GM19452 (cell line): ENCODE measurements around the gene SSTR3.
"Not testable (repeated sequence)": the region's sequence is repeated elsewhere in the genome, so short reads cannot be mapped to it uniquely, and the experiment has no call there.

Source experiments
- ATAC-seq: cut with Tn5 transposase; IDR thresholded peaks from one replicate; pipeline ENCODE4 v1.9.1; 2021; ENCODE audit not compliant: unreplicated experiment

SSTR3 gene

DNA sequence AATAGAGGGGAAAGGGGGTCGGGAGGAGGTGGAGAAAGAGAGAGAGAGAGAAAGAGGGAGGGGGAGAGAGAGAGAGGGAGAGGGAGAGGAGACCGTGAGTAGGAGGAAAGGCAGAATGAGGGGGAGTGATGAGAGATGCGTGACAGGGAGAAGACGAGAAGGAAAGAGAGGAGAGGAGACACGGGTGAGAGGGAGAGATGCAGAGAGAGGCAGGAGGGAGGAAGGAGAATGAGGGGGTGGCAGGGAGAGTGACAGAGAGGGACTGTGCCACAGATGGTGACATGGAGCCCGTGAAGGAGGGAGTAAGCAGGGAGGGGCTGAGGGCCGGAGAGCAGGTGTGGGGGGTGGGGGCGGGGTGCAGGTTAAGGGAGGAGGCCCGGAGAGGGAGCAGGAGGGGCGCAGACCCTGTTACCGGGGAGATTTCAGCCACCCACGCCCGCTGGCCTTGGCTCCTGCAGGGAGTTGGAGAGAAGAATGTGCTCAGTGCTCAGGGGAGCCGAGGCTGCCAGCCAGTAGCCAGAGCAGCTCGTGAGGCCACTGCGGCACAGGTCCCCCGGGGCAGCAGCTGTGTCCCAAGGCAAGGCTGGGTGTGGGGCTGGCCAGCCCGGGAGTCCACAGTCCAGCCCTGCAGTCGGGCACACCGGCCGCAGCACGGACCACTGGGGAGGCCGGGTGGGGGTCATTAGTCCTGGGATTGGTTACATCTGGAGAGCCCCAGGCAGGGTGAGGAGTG, at the start of gene SSTR3:
TSS of gene SSTR3 (minus strand) at position 304 of the 733 bp plus-strand sequence. CDS start 4,674 bp downstream, outside the sequence.
- ATAC-seq = no peak

DNA sequence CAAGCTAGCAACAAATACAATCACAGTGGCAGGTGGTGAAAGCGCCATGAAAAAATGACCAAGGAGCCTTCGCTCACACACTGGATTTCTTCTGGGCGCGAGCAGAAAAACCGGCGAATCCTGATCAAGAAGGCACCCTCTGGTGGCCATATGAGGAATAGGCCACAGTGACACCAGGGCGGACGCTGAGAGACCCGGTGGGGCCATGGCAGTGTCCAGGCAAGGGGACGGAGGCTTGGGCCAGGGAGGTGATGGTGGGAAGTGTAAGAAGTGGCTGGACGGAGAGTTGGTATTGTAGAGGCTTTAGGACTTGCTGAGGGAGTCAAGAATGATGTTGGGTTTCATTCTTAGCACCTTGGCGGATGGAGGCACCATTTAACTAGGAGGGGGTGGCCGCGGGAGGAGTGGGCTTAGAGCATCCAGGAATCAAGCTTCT, 48.6 kb upstream of the SSTR3 start:
- no peak for ATAC-seq

DNA sequence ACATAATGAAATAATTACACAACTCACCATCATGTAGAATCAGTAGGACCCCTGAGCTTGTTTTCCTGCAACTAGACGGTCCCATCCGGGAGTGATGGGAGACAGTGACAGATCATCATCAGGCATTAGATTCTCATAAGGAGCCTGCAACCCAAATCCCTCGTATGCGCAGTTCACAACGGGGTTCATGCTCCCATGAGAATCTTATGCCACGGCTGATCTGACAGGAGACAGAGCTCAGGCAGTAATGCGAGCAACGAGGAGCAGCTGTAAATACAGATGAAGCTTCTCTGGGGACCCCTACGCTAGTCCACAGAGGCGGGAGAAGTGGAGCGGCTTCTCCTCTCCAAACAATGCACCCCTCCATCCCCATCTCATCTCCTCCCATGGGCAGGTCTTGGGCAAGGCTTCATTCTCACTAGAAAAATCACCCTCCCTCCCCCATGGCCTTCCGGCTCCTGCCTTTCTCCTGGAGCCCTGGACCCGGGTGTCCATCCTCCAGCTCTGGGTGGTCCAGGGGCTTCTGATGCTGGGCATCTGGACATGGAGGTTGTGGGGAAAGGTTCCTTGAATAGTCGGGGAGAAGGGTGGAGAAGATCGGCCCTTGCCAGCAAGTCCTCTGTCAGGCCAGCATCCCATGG, 48.0 kb upstream of the SSTR3 start:
- no peak for ATAC-seq

DNA sequence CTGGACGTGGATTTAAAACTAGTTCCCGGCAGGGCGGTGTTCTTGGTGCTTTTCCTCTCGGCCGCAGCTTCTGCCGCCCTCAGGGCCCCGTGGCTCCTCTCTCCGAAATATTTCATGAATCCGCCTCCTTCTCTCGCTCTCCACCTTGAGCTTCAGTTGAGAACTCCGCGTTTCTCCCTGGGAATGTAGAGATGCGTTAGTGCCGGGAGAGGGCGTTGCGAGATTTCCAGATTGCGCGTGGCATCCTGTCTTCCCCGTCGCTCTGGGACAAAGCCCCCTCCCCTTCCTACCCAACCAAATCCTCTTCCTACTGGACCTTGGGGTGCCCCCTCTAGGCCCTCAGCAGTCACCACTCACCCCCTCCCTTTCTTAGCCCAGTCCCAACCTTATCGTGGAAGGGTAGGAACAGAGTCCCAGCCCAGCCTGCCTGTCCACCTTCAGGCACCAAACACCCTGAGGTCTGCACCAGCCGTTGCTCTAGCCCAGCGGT, 47.3 kb upstream of the SSTR3 start:
- no peak for ATAC-seq

DNA sequence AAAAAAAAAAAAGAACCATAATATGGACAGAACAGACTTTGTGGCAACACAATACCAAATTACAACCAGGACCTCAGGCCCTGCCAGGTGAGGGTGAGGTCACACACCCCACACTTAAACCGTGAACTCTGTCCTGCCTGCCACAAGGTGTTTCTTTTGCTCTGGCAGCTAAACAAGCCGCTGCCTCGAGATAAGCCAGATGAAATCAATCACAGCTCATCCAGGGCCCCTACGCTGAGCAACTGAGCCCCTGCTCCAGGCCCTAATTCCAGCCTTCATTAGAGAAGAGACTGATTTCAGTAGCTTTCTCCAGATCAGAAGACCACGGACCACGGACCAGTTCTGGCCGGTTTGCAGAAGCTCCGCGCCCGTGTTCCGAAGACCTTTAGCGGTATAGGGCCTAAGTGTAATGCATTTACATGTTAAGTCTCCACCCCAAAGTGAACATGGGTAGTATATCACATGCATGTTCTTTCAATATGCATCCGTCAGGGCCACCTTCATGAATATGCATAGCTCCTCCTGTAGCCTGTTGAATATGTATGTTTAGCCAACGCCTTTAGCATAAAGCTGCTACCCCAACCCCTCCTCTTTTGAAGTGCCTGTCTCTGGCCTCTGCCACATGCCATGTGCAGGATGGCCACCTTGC, 46.6 kb upstream of the SSTR3 start:
- ATAC-seq = no peak

DNA sequence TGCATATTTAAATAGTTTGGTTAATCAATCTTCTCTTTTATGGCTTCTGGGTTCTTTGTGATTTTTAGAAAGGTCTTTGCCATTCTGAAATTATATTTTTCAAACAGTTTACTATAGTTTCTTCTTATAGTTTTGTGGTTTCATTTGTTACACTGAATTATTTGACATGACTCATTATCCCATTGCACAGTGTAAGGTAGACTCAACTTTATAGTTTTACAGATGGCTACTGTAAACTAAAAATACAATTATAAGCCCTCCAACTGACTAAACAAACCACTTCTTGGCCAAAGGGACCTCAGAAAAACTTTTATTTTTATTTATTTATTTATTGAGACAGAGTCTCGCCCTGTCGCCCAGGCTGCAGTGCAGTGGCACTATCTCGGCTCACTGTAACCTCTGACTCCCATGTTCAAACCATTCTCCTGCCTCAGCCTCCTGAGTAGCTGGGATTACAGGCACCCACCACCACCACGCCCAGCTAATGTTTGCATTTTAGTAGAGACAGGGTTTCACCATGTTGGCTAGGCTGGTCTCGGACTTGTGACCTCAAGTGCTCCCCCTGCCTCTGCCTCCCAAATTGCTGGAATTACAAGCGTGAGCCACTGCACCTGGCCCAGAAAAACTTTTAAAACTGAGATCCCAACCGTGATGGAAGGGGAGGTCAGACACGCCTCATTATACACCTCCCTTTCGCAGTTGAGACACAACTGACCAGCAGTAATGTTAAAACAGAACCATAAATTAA, 45.9 kb upstream of the SSTR3 start:
- ATAC-seq = no peak

DNA sequence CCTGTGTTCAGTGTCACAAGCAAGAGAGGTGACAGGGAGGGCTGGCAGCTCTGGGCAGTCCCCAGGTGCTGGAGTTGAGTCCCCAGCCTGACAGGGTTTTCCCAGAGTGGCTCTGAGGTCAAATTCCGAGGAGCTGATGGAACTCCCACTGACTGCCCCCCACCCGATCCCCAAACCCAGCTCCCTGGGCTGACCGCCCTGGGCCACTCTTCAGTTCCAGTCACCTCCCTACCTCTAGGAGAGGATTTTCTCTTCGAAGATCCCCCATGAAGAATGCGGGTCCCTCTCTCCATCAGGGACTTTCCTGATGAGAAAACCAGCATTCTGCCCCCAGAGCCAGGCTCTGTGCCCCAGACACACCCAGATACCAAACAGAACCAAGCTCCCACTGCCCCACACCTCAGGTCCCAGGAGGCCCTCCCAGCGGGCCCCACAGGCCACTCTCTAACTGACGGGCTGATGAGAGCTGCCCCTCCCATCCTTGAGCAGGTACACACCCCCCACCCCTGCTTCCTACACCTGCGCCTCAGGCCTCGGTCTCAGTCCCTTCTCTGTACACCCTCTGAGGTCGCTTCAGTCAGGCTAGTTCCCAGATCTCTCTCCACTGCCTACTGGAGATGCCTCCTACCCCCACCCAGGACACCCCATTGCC, 43.9 kb upstream of the SSTR3 start:
- ATAC-seq = no peak

DNA sequence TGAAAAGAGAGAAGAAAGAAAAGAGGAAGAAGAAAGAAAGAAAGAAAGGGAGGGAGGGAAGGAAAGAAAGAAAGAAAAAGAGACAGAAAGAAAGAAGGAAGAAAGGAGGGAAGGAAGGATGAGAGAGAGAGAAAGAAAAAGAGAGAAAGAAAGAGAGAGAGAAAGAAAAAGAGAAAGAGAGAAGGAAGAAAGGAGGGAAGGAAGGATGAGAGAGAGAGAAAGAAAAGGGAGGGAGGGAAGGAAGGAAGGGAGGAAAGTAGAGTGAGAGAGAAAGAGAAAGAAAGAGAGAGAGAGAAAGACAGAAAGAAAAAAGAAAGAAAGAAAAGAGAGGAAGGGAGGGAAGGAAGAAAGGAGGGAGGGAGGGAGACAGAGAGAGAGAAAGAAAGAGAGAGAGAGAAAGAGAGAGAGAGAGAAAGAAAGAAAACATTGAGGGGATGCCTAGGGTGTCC, 43.3 kb upstream of the SSTR3 start:
- no peak for ATAC-seq

DNA sequence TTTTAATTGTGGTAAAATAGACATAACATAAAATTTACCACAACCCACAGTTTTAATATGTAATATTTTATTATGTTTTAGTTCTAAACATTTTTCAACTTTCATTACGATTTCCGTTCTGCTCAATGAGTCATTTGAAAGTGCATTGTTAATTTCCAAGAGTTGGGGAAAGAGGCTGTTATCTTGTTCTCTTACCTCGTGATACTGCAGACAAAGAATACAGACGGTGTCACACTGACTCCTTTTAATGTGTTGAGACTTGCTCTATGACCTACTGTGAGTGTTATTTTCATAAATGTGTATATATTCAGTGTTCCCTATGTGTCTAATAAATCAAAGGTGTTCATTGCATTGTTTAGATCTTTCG, 42.6 kb upstream of the SSTR3 start:
- ATAC-seq = no peak

DNA sequence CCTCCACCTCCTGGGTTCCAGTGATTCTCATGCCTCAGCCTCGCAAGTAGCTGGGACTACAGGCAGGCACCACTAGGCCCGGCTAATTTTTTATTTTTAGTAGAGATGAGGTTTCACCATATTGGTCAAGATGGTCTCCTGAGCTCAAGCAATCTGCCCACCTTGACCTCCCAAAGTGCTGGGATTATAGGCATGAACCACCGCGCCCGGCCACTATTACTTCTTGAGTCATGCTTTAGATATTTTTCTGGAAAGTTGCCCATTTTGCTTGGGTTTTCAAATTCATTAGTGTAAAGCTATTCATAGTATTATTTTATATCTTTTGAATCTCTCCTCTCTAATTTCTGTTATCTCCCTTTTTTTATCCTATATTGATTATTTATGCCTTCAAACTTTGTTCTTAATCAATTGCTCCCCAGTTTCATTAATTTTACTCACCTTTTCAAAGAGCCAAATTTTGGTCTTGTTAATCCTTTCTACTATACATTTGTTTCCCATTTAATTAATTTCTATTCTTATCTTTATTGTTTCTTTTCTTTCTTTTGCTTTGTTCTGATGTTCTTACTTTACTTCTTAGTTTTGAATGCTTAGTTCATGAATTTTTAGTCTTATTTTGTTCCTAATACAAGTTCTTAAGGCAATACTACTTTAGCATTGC, 42.1 kb upstream of the SSTR3 start:
- ATAC-seq = no peak

DNA sequence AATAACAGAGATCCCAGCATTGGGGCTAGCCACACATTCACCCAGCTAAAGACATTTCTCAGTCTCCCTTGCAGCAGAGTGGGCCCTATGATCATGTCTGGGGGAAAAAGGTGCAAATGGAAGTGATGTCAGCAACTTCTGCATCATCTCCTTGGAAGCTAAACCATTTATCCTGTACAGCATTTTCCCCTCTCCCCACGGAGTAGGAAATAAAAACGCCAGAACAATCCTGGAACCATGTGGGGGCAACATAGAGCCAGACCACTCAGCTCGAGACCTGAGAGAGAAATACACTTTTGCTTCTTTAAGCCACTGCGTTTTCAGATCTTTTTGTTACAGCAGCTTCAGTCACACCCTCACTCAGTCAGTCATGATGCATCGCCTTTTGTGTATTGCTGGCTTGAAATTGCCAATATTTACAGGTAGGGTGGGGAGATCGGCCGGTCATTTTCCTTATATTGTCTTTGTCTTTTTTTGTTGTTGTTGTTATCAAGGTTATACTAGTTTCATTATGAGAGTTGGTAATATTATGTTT, 40.9 kb upstream of the SSTR3 start:
- ATAC-seq = no peak

DNA sequence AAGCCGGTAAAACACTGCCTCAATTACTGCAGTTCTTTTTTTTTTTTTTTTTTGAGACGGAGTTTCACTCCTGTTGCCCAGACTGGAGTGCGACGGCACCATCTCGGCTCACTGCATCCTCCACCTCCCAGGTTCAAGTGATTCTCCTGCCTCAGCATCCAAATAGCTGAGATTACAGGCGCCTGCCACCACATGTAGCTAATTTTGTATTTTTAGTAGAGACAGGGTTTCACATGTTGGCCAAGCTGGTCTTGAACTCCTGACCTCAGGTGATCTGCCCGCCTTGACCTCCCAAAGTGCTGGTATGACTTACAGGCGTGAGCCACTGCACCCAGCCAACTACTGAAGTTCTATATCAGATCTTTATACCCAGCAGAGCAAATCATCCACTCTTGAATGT, 39.6 kb upstream of the SSTR3 start:
- ATAC-seq = not testable (repeated sequence)

DNA sequence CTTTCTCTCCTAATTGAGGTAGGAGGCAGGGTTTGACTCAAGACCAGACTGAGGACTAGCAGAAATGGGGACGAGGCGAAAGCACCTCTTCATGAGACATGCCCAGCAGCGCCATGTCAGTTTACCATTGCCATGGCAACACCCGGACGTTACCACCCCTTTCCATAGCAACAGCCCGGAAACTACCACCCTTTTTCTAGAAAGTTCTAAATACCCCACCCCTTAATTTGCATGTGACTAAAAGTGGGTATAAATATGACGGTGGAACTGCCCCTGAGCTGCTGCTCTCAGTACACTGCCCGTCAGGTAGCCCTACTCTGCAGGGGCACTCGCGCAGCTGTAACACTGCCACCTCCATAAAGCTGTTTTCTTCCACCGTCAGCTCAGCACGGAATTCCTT, 37.7 kb upstream of the SSTR3 start:
- no peak for ATAC-seq

DNA sequence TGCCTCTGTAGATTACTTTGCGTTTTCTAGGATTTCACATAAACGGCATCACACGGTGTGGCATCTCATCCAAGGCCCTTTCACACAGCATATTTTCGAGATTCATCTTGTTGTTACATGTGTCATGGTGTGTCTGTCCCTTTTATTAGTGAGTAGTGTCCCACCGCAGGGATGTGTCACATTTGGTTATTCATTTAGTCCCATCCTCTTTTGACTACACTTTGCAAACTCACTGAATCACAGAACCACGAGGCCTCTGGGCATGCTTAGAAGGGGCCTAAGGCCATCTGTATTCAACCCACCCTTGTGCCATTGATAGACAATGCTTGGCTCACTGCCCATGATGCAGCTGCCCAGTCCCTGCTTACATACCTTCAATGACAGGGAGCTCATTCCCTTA, 36.0 kb upstream of the SSTR3 start:
- no peak for ATAC-seq

DNA sequence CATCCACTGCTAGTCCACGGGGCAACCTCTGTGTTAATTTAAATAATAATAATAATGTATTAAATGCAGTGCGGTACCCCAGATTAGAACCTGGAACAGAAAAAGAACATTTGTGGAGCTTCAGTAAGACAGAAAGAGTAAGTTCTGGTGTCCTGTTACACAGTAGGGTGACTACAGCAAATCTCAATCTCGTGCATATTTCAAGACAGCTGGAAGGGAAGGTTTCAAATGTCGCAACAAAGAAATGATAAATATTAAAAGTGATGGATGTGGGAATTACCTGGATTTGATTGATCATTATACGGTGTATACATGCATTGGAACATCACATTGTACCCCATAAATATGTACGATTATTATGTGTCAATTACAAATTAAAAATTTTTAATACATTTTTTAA, 33.5 kb upstream of the SSTR3 start:
- no peak for ATAC-seq

DNA sequence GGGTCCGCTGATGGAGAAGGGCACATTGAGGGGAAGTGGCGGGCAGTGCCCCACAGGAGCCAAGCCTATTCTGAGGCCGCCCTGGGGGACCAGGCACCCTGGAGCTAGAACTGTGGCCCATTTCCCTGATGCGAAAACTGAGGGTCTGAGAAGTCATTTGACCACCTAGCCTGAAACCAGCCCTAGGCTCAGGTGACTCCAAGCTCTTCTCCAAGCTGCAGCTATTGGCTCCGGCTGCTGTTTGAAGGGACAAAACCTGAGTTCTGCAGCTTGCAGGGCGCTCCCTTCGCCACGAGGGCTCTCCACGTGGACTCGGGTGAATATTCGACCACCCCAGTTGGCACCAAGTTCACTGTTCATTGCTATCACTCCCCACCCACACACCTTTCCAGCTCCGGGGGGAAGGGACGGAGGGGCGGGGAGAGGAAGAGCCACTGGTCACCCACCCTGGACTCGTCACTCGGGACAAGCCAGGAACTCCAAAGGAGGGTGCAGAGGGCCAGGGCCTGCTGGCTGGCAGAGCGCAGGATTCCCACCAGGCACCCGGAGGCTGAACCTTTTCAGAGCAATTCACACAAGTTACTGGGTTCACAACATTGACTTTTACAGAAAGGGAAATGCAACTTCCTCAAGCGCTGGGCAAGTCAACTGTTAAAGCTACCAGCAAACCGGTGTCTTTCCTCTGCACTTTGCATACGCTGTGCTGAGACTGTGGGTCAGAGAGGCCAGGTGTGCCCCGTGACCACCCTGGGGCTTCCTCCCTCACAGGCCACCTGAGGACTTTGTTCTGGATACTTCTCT, 32.8 kb upstream of the SSTR3 start:
- ATAC-seq = no peak

DNA sequence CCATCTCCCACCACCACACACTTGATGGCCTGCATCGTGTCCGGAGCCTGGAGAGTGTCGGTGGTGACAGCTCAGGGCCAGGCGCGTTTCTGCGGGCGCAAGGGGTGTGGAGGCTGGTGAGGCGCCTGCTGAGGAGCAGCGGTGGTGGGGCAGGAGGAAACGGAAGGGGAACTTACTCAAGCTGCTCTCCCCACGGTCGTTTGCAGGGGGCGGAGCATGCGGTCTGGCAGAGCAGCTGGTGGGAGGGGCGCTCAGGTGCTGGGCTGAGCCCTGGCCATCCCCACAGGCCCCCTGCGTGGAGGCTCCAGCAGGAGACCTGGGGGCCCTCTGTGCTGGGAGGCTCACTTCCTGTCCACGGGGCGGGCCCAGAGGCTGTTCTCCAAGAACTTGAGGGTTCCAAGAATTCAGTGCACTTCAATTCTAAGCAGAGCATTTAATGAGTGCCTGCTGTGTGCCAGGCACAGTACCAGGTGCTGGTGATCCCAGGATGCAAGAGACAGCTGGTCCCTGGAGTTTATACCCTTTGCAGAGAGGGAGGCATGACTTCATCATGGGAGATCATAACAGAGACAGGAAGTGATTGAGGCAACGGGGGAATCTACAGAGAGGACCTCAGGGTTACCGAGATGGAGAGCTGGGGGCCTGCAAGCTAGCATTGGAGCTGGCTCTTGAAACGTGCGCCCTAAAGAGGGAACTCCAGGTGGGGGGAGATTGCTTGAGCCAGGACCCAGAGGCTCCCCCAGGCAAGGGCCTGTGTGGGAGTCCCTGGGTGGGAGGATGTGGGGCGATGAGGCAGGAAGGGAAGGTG, 32.0 kb upstream of the SSTR3 start, which contains the start of gene RAC2:
TSS of gene RAC2 (minus strand) at position 156 of the 808 bp plus-strand sequence. CDS start at position 35, 121 bp downstream.
- ATAC-seq = peak; percentile 49

DNA sequence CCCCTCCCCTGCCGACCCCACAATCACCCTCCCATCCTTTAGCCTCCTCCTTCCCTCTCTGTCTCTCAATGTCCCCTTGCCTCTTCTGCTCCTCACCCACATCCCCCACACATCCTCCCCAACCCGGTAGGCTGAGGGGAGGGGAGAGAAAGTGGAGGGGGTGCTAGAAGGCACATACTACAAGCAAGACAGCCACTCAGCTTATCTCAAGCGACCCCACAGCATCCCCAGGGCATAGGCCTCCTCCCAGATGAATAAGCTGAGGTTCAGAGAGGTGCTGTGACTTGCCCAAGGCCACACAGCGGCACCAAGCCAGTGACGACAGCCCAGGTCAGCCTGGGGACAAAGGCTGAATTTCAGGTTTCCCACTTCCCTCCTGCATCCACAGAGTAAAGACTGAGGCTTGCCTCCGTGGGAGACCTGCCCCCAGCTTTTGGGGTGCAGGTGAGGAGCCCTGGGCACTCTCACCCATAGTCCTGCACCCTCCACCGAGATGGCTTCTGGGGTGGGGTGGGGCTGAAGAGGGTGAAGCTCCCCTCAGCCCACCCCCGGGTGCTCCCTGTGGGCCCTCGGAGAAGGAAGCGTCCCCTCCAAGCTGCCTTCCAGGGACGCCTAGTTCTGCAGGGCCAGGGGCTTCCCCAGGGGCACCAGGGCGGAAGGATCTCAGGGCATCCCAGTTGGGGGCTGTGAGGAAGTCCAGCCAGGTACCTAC, 31.3 kb upstream of the SSTR3 start:
- ATAC-seq = peak; percentile 1
